GM19372 (cell line): ENCODE data around the gene M6PR.
"Not testable (repeated sequence)": the region's sequence is repeated elsewhere in the genome, so short reads cannot be mapped to it uniquely, and the experiment has no call there.

Experiments
- ATAC-seq: cut with Tn5 transposase; IDR thresholded peaks from one replicate; pipeline ENCODE4 v1.9.1; 2021; ENCODE audit warnings: mild to moderate bottlenecking, low read depth, moderate library complexity; ENCODE audit not compliant: unreplicated experiment

Gene M6PR

DNA sequence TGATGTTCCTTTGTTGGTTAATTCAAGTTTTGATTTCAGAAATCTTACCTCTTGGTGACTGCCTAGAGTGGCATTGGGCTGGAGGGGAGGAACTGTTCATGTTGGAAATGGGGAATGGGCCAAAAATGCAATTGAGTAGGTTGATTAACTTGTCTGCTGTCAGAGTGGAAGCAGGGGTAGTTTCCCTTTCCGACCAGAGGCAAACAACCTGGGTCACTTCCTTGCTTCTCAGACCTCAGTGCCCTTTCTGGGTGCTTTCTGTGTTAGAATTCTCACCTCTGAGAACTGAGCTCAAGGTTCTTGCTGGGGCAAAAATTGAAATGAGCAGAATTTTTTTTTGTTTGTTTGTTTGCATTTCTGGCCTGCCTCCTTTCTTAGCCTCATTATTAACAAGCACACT lies 2.3 kb upstream of the M6PR start:
- ATAC-seq = no peak

DNA sequence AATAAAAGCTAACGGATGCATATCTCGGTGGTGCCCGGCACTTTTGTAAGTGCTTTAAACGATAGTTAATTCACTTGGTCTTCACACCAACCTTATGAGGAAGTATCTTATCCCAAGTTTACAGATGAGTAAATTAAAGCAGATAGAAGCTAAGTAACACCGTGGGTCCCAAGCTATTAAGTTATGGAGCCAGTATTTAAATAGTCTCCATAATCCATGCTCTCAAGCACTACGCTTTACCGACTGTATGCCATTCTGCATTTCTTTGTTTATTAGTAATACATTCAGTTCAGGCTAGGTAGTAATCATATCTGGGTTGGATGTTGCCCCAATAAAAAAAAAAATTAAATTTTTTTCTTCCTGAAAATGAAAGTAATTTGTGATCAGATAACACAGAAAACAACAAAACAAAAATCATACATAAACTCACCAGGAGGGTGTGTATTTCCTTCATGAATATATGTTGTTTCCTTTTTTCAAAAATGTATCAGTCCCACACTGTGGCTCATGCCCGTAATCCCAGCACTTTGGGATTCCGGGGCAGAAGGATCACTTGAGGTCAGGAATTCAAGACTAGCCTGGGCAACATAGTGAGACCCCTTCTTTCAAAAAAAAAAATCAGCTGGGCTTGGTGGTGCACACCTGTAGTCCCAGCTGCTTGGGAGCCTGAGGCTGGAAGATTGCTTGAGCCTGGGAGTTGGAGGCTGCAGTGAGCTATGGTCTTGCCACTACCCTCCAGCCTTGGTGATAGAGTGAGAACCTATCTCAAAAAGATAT lies 1.4 kb upstream of the M6PR start:
- ATAC-seq = no peak

DNA sequence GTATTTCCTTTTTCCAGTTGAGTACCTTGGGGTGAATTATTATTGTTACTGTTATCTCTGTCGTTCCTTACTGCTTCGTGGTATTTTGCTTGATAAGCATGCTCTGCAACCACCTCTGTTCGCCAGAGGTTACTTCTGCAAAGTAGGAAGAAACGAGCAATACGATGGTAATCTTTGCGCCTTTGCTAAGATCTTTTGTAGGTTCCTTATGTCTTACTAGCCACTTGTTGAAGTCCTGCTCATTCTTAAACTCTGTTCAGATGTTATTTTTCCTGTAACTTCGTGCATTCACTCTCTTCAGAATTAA lies 729 bp upstream of the M6PR start:
- ATAC-seq = no peak

DNA sequence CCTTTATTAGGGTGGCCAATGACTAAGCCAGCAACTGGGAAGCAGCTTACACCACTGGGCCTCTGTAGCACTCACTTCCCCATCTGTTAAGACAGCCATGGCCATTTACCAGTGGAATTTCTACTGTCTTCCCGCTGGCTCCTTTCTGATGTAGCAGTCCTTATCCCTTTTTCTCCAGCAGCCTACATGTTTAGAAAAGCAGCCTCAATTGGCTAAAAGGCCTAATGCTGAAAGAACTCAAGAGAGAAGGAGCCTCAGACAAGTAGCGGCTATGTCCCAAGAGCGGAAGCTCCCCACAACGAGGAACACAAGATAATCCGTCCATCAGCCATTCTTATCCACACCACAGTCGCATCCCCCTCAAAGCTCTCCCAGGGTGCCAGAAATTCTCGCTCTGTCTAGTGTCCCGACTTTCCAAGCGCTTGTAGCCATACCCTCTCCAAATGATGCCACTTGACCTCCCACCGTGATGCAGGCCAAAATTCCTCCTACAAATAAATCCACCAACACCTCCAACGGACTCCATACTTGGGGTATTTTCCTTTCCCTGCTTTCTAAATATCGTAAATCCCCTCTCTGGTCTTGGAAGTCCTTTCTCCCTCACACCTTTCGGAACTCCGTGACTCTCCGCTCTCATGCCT lies 624 bp downstream of the M6PR start:
- ATAC-seq = no peak

DNA sequence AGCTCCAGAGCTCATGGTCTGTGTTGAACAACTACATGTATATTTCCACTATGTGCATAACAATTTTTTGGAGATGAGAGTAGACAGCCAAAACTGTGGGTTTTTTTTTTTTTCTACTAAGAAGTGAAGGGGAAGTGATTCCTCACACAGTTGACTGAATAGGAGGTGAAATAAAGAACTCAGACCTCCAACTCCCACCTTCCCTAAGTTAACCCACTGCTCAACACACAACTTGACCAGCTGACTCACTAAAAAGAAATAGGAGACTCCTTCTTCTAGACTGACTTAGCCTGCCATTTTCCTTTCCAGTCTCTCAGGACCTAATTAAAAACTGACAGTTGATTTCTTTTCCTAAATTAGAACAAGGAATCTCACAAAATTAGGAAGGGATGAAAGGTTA lies 1.7 kb downstream of the M6PR start:
- no peak for ATAC-seq

DNA sequence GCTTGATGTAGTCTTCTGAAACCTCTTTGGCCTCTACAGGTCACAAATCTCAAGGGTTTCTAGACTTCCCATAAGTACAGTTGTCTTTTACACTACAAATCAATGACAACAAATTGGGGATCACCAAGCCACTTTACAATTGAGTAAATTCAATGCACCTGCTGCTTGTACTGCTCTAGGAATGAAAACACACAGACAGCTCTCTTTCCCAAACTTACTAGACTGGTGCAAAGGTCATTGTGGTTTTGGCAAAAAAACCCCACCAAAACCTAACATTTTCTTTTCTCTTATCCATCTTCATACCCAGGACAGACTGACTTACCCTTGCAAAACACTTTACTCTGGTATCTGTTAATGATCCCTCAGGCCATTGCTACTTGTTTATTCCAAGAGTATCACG lies 2.7 kb downstream of the M6PR start:
- ATAC-seq = no peak

DNA sequence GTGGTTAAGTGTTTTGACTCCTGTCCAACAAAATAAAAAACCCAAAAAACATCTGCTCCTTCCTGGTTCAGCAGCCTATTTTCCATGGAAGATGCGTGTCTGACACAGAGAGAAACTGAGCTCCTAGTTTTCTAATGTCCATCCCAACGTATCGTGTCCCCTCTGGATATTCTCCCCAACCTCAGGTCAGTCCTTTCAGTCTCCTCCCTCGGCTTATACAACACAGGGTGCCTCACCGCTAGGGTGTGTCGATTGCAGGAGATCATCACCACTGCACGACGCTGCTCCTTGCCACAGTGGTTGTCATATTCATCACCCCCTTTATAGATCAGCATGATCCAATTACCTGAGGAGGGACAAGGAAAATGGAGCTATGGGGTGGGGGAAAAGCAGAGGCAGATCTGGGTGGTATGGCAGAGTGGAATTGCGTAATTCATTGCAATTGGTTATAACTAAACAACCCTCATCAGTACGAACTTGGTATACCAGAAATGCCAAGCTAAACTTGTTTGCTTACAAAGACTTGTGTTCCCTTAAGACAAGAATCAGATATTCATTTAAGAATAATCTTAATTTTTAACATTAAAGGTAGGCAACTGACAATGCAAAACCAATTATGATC lies 5.8 kb downstream of the M6PR start:
- ATAC-seq = no peak

DNA sequence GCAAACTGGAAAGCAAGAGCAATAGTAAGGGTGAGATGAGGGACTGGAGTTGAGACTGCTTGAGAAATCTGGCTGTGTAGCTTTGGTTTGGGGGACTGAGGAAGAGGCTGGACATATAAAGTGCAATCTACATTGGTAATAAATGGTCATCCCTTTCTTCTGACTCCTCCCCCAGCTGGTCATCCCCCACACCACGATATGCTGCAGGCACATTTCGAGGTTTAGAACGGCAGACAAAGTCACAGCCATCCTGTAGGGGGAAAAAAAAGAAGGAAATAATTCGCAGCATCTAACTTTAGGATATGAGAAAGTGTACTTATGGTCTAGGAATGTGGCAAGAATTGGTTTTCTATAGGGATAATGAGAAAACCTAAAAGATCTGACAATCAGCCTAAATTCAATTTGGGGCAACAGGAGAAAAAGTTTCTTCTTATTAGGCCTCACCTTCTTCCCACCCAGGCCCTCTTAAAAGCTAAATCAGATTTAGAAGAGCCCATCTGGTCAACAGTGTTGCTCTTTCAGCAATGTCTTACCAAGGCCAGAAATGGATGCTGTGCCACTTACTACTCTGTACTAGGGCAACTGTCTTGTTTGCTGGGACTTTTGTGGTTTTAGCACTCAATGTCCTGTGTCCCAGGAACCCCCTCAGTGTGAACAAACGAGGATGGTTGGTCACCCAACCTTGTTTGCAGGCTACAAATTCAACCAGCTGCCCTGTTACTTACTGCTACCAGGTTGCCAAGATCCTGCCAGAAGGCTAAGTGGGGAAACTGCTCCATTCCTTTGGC lies 7.6 kb downstream of the M6PR start:
- no peak for ATAC-seq

DNA sequence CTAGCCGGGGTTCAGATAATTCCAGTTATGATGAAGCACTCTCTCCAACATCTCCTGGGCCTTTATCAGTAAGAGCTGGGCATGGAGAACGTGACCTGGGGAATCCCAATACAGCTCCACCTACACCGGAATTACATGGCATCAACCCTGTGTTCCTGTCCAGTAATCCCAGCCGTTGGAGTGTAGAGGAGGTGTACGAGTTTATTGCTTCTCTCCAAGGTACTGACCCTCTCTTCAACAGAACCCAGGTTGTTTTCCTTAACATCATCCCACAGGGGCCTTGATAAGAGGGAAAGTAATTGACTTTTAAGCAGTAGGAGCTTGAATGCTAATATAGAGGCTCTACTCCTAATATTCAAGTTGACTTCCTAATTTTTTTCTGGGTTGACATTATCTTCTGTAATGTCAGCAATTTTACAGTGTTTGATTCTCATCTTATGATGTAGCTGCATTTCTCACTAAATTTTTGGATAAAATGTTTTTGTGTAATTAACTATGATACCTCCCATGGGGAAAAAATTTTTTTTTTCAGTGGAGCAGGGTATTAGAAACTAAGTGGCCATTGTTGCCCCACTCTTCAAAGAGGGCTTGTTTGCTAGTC lies 11.5 kb downstream of the M6PR start:
- not testable (repeated sequence) for ATAC-seq

DNA sequence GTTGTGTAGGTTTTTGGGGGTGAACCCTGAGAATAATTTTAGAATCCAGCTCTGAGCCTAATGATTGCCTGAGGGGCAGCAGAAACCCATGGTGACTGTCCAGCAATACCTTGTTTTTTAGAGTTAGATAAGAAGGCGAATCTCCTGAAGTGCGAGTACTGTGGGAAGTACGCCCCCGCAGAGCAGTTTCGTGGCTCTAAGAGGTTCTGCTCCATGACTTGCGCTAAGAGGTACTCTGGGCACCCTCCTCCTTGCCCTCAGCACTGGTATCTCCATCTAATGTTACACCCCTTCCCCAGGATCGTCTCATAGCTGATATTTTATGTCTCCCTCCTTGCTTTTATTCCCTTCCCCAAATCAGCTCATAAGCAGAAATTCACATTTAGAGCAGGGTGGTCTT lies 12.7 kb downstream of the M6PR start:
- ATAC-seq = no peak

DNA sequence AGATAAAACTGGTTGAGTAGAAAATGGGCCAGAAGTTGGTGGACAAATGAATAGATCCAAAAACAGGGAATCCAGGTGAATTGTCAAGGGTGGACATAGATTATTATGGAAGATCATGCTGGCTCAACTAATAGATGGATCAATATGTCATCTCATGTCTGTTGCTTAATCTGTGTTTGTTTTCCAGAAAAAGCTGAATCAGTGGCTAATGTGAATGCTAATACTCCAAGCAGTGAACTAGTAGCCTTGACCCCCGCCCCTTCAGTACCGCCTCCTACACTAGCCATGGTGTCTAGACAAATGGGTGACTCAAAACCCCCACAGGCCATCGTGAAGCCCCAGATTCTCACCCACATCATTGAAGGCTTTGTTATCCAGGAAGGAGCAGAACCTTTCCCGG lies 15.4 kb downstream of the M6PR start:
- ATAC-seq = not testable (repeated sequence)

DNA sequence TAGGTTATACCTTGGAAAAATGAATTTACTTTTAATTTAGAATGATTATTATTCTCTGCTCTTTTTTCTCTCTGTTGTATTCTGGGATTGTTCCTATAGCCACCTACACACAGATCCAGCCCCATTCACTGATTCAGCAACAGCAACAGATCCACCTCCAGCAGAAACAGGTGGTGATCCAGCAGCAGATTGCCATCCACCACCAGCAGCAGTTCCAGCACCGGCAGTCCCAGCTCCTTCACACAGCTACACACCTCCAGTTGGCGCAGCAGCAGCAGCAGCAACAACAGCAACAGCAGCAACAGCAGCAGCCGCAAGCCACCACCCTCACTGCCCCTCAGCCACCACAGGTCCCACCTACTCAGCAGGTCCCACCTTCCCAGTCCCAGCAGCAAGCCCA lies 17.0 kb downstream of the M6PR start:
- ATAC-seq = not testable (repeated sequence)

DNA sequence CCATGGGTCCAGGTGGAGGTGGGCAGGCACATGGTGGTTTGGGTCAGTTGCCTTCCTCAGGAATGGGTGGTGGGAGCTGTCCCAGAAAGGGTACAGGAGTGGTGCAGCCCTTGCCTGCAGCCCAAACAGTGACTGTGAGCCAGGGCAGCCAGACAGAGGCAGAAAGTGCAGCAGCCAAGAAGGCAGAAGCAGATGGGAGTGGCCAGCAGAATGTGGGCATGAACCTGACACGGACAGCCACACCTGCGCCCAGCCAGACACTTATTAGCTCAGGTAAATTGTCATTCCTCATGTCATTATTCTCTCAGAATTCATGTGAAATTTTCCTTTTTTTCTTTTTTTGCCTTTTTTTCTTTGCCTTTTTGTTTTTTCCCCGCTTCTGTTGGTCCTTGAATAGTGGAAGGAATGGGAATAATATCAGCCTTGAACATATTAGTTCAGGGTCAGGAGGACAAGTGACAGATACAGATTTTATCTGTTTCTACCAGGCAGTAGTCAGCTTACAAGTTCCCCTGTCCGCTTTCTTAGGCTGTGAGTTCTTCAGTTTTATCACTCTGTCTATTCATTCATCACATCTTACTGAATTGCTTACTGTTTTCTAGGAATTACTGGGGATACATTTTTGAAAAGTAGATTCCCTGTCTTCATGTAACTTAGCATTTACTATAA lies 18.7 kb downstream of the M6PR start:
- not testable (repeated sequence) for ATAC-seq

DNA sequence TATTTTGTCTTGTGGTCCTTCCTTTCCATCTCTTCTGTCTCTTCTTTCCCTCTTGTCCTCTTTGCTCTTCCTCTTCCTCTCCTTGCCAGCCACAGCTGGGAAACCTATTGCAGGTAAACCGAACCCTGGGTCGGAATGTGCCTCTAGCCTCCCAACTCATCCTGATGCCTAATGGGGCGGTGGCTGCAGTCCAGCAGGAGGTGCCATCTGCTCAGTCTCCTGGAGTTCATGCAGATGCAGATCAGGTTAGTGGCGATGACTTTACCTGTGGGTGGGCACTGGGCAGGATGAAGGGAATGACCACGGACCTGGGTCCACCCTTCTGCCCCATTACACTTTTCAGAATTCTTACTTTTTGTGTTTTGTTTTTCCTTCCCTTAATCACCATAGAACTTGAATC lies 26.9 kb downstream of the M6PR start:
- no peak for ATAC-seq

DNA sequence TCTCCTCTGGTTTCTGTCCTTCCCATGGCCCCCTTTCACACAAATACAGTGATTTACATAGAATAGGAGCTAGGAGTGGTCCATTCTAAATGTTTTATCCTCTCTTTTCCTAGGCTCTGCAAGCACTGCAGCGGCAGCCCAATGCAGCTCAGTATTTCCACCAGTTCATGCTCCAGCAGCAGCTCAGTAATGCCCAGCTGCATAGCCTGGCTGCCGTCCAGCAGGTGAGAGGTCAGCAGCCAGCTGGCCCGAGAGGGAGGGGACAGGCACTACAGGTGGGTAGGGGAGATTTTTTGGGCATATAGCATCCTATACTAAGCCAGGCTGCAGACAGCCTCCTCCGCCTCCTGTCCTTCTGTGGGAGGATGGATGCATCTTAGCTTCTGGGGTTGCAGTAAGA lies 29.8 kb downstream of the M6PR start:
- ATAC-seq = not testable (repeated sequence)

DNA sequence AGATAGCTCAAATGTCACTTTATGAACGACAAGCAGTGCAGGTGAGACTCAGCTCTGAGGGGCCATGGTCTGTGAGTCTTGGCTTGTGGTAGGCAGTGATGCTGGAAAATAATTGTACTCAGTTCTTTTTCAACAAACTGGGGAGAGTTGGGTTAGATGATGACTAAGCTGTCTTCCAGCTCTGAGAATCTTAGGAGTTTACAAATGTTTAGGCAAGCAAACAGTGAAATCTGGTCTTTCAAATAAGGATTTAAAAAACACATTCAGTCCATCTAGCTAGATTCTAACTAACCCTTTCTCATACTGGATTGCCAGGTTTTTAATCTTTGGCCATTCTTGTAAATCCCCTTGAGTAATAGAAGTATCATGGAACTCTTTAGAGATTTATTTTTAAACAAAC lies 31.7 kb downstream of the M6PR start:
- ATAC-seq = no peak

DNA sequence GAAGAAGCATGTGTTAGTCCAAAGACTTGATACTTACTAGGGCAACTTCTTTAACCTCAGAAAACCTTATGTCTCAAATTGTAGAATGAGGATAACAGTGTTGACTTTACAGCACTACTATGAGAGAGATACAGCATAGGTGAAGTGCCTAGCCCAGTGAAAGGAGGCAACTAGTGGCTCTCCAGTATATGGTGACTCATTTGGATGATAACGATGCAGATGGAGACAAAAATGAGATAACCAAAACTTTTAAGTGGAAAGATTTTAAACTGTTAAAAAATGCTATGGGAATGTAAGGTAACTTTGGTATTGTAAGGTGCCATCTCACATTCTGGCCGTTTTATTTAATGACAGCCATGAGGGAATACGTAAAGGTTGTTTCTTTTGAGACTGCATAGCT lies 32.4 kb downstream of the M6PR start:
- no peak for ATAC-seq

DNA sequence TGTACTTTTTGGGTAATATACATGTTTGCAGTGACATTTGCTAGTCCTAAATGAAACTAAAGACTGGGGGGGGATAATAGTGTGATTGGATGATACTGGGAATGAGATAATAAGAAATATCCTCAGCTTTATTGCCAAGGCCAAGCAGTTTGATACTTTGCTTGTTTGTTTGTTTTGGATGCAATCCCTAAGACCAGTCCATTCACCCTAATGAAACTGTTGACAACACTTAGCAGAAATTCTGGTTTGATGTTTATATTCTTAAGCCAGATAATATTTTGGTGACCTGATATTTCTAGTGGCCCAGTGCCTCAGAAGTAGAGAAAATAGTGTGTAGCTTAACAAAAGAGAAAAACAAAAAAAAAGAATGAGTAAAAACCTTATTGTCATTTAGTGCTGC lies 33.3 kb downstream of the M6PR start:
- no peak for ATAC-seq

DNA sequence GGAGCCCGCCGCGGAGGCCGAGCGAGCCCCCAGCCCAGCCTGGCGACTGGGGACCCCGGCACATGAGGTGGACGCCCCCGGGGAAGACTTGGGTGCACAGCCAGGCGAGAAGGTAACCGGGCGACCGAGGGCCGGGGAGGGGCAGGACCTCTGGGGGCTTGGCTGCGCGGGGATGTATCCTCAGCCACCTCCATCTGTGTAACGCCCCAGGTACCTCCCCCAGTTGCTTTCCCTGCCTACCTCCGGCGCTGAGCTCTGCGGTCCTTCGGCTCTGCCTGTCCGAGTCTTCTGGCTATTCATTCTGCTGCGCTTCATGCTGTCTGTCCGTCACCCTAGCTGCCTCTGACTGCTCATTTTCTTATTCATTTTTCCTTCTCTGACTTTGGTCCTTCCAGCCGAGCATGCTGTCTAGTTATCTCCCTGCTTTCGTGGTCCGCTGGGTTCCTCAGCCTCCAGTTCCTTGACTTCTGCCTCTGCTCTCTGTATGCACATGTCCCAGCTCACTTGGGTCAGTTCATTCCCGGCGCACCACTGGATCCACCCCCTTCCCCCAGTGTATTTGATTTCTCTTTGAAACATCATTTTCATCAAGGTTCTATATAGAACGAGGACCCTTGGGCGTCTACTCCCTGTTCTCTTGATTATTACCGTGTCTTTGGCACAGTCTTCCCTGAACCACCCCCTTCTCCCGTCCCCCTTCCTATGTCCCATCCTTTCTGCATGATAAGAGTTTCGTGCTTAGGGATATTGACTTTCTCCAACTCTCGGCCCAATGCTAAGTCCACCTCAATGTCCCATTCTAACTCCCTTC lies 34.5 kb downstream of the M6PR start:
- peak; percentile 75 for ATAC-seq
